GM23338 (cell line): ENCODE data around the gene NFIA. TPM values are rescaled to one million over a fixed set of nuclear protein-coding genes. Genes with fewer than 3 reads are reported as not detected.

ENCODE experiments used
- ATAC-seq: fragments of 200-7000 bp; cut with Tn5 transposase; 3 replicates; pipeline ENCODE4 v1.9.1; 2020
- DNase-seq: peaks from one replicate; pipeline ENCODE4 v3.0.0-alpha.2; 2015; ENCODE audit warnings: low spot score
- H2AFZ ChIP-seq: fragments of 200-600 bp; sonication (generic); 2 replicates; pipeline ENCODE4 v1.8.0; 2016; ENCODE audit warnings: antibody characterized with exemption, mild to moderate bottlenecking, moderate library complexity
- H3F3A ChIP-seq: fragments of 200-600 bp; sonication (generic); replicated peaks from 2 replicates; pipeline ENCODE4 v1.8.0; 2017; ENCODE audit warnings: antibody characterized with exemption, mixed run types, low read depth
- H3K27ac ChIP-seq: fragments of 200-600 bp; sonication (generic); 2 replicates; pipeline ENCODE4 v1.6.1; 2016; ENCODE audit warnings: low read depth
- H3K27me3 ChIP-seq: fragments of 200-600 bp; sonication (generic); 2 replicates; pipeline ENCODE4 v1.8.0; 2016; ENCODE audit warnings: mild to moderate bottlenecking, mixed run types, moderate library complexity; ENCODE audit not compliant: insufficient read depth
- H3K36me3 ChIP-seq: fragments of 200-600 bp; sonication (generic); 2 replicates; pipeline ENCODE4 v1.8.0; 2016; ENCODE audit warnings: mild to moderate bottlenecking; ENCODE audit not compliant: insufficient read depth
- H3K4me1 ChIP-seq: fragments of 200-600 bp; sonication (generic); 2 replicates; pipeline ENCODE4 v1.8.0; 2016; ENCODE audit warnings: mild to moderate bottlenecking, moderate library complexity; ENCODE audit not compliant: insufficient read depth
- H3K4me2 ChIP-seq: fragments of 200-600 bp; sonication (generic); 2 replicates; pipeline ENCODE4 v1.7.1; 2017; ENCODE audit warnings: mixed run types
- H3K4me3 ChIP-seq: fragments of 200-600 bp; sonication (generic); 2 replicates; pipeline ENCODE4 v1.6.1; 2016; ENCODE audit warnings: mixed run types
- H3K79me2 ChIP-seq: fragments of 200-600 bp; sonication (generic); replicated peaks from 2 replicates; pipeline ENCODE4 v1.8.0; 2017; ENCODE audit warnings: mild to moderate bottlenecking; ENCODE audit not compliant: insufficient read depth
- H3K9me2 ChIP-seq: fragments of 200-600 bp; sonication (generic); 2 replicates; pipeline ENCODE4 v1.8.0; 2017; ENCODE audit not compliant: insufficient read depth
- H4K20me1 ChIP-seq: fragments of 200-600 bp; sonication (generic); replicated peaks from 2 replicates; pipeline ENCODE4 v1.8.0; 2017; ENCODE audit warnings: mild to moderate bottlenecking; ENCODE audit not compliant: insufficient read depth
- H3K27ac Mint-ChIP-seq: 2 replicates; pipeline ENCODE4 v1.8.0; 2020; ENCODE audit warnings: inconsistent platforms, mild to moderate bottlenecking, moderate library complexity, mixed read lengths
- H3K27me3 Mint-ChIP-seq: 3 replicates; pipeline ENCODE4 v1.8.0; 2022; ENCODE audit warnings: low read depth, mild to moderate bottlenecking, moderate library complexity, mixed read lengths, inconsistent platforms; ENCODE audit not compliant: insufficient read depth, poor library complexity
- H3K36me3 Mint-ChIP-seq: 3 replicates; pipeline ENCODE4 v1.8.0; 2021; ENCODE audit warnings: low read depth, mild to moderate bottlenecking, inconsistent platforms, moderate library complexity, mixed read lengths
- H3K4me1 Mint-ChIP-seq: 3 replicates; pipeline ENCODE4 v1.8.0; 2020; ENCODE audit warnings: mild to moderate bottlenecking, inconsistent platforms, mixed read lengths
- H3K4me3 Mint-ChIP-seq: 3 replicates; pipeline ENCODE4 v1.8.0; 2021; ENCODE audit warnings: moderate library complexity, mild to moderate bottlenecking, inconsistent platforms, mixed read lengths
- H3K9me3 Mint-ChIP-seq: 3 replicates; pipeline ENCODE4 v1.8.0; 2020; ENCODE audit warnings: moderate library complexity, mild to moderate bottlenecking, inconsistent platforms, mixed read lengths
- CREB1 ChIP-seq: fragments of 250-450 bp; sonication (Bioruptor Pico); IDR thresholded peaks from 2 replicates; pipeline ENCODE4 v1.5.0; 2020; ENCODE audit warnings: low read depth, mild to moderate bottlenecking, moderate library complexity
- EZH2 ChIP-seq: fragments of 200-600 bp; sonication (generic); IDR thresholded peaks from one replicate; pipeline ENCODE4 v1.8.0; 2017; ENCODE audit warnings: antibody characterized with exemption, mild to moderate bottlenecking, low read depth; ENCODE audit not compliant: unreplicated experiment
- EZH2phosphoT487 ChIP-seq: fragments of 200-600 bp; sonication (generic); IDR thresholded peaks from one replicate; pipeline ENCODE4 v1.8.1; 2018; ENCODE audit warnings: antibody characterized with exemption; ENCODE audit not compliant: unreplicated experiment
- POLR2AphosphoS5 ChIP-seq: IDR thresholded peaks from 2 replicates; pipeline ENCODE4 v1.6.1; 2016; ENCODE audit warnings: antibody characterized with exemption, low read depth
- REST ChIP-seq: IDR thresholded peaks from one replicate; pipeline ENCODE4 v1.6.1; 2018; ENCODE audit warnings: antibody characterized with exemption; ENCODE audit not compliant: unreplicated experiment
- STAT1 ChIP-seq: IDR thresholded peaks from one replicate; pipeline ENCODE4 v1.6.1; 2016; ENCODE audit warnings: antibody characterized with exemption; ENCODE audit not compliant: unreplicated experiment
- ZNF114 ChIP-seq: fragments of 250-450 bp; sonication (Bioruptor Pico); IDR thresholded peaks from 2 replicates; pipeline ENCODE4 v1.5.0; 2020; ENCODE audit warnings: mild to moderate bottlenecking, moderate library complexity
- ZNF331 ChIP-seq: fragments of 250-450 bp; sonication (Bioruptor Pico); IDR thresholded peaks from 2 replicates; pipeline ENCODE4 v1.5.0; 2020; ENCODE audit warnings: low read depth, mild to moderate bottlenecking, moderate library complexity
- ZNF462 ChIP-seq: fragments of 250-450 bp; sonication (Bioruptor Pico); IDR thresholded peaks from 2 replicates; pipeline ENCODE4 v1.5.0; 2020; ENCODE audit warnings: mild to moderate bottlenecking, moderate library complexity
- polyA plus RNA-seq: library from polyadenylated mRNA; unstranded; fragments of >200 nt; fragmentation: Nextera tagmentation; extraction: Ambion mirVana; gene quantifications from 2 replicates; pipeline ENCODE4 v1.2.1, GENCODE V29; 2016
- total RNA-seq: library from RNA; depleted of rRNA; stranded (reverse); fragments of >200 nt; shearing (Covaris generic); gene quantifications from 2 replicates; pipeline ENCODE4 v1.2.3, GENCODE V29; 2014
- TF ChIP-seq, protein P1 (sequence below): IDR thresholded peaks from 2 replicates; pipeline ENCODE4 v1.6.1; 2016; ENCODE audit warnings: antibody characterized with exemption

Gene NFIA
- total and polyA plus RNA-seq, 2 experiments from 2014 or later, result 0.97 to 2.3 TPM

GRCh38 chr1:61318319-61319125, 236.2 kb downstream of the NFIA start:
- H3K4me3 Mint-ChIP-seq, result no peak overlapping the region
- Histone ChIP-seq H3K79me2 (no peaks in the 10 kb centered on the region), H3K4me2 (no peak overlapping the region), H3K36me3 (no peaks in the 10 kb centered on the region), H3K9me2 (no peaks in the 10 kb centered on the region), H3K4me3 (no peak overlapping the region), H3K4me1 (peaks cover 23% of the 10 kb centered on the region; the same call in 1 of the 2 replicates), H3K27me3 (no peaks in the 10 kb centered on the region), H3K27ac (no peak overlapping the region), H4K20me1 (no peaks in the 10 kb centered on the region), H3F3A (no peaks in the 10 kb centered on the region), H2AFZ (no peak overlapping the region)
- no peaks in the 10 kb centered on the region for H3K36me3 Mint-ChIP-seq
- H3K9me3 Mint-ChIP-seq, result no peaks in the 10 kb centered on the region
- H3K27ac Mint-ChIP-seq, result no peak overlapping the region
- peaks cover 21% of the 10 kb centered on the region; the same call in 2 of the 3 replicates for H3K4me1 Mint-ChIP-seq
- ATAC-seq (no peak), DNase-seq (no peak)
- H3K27me3 Mint-ChIP-seq, result peaks cover 4% of the 10 kb centered on the region
- TF ChIP-seq STAT1, result no peak
- no peak for TF ChIP-seq ZNF114

DNA sequence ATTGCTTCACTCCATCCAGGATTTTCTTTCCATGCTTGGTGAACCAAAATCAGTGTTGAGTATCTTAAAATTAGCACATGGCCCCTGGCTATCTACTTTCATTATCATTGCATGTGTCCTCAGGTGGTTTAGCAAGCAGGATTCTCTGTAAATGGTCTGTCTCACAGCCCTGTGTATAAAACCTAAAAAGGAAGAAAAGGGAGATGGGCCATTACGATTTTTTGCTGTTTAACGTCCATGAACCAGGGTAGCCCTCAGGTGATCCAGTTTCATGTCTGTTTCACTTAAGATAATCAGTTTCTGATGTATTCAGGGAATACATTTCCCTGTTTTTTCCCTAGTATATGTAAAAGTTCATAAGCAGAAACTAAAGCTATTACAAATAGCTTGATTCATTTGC, 238.2 kb downstream of the NFIA start:
- H3K4me1 ChIP-seq, result peaks cover 23% of the 10 kb centered on the region; the same call in 1 of the 2 replicates
- H3K4me3 ChIP-seq, result no peak overlapping the region
- no peaks in the 10 kb centered on the region for H3F3A ChIP-seq
- no peak overlapping the region for H3K4me2 ChIP-seq
- DNase-seq (no peak), ATAC-seq (no peak)
- no peak overlapping the region for H3K4me3 Mint-ChIP-seq
- H2AFZ ChIP-seq, result no peak overlapping the region
- H3K27ac Mint-ChIP-seq, result peak overlapping the region; percentile 81; the same call in 1 of the 2 replicates
- H3K27me3 ChIP-seq, result no peaks in the 10 kb centered on the region
- no peaks in the 10 kb centered on the region for H4K20me1 ChIP-seq
- H3K9me2 ChIP-seq, result no peaks in the 10 kb centered on the region
- peaks cover 4% of the 10 kb centered on the region for H3K27me3 Mint-ChIP-seq
- peaks cover 18% of the 10 kb centered on the region; the same call in 2 of the 3 replicates for H3K4me1 Mint-ChIP-seq
- H3K36me3 Mint-ChIP-seq, result no peaks in the 10 kb centered on the region
- no peaks in the 10 kb centered on the region for H3K9me3 Mint-ChIP-seq
- no peaks in the 10 kb centered on the region for H3K36me3 ChIP-seq
- no peaks in the 10 kb centered on the region for H3K79me2 ChIP-seq
- H3K27ac ChIP-seq, result no peak overlapping the region
- TF ChIP-seq CREB1 (CRISPR knock-in tag) (no peak), ZNF462 (CRISPR knock-in tag) (no peak), STAT1 (no peak), EZH2 (no peak), EZH2phosphoT487 (no peak), REST (no peak), ZNF331 (CRISPR knock-in tag) (no peak), POLR2AphosphoS5 (no peak)
- TF ChIP-seq, protein P1, sequence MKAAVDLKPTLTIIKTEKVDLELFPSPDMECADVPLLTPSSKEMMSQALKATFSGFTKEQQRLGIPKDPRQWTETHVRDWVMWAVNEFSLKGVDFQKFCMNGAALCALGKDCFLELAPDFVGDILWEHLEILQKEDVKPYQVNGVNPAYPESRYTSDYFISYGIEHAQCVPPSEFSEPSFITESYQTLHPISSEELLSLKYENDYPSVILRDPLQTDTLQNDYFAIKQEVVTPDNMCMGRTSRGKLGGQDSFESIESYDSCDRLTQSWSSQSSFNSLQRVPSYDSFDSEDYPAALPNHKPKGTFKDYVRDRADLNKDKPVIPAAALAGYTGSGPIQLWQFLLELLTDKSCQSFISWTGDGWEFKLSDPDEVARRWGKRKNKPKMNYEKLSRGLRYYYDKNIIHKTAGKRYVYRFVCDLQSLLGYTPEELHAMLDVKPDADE, result no peak
